ENCODE results near the gene KIF1A. TPM values are rescaled to one million over a fixed set of nuclear protein-coding genes. Genes with fewer than 3 reads are reported as not detected.
A peak's percentile ranks its signal among the peaks of the same experiment; 100 is the strongest.

KIF1A gene
- total RNA-seq, 1 experiment from 2014 or later = 298 TPM

GRCh38 chr2:240852671-240853314, 32.8 kb upstream of the KIF1A start:
- Mint-ChIP-seq H3K4me1 (ENCODE audit: low read depth, unreplicated experiment) (peaks cover 7% of the 10 kb centered on the region), H3K9me3 (ENCODE audit: low read depth, unreplicated experiment) (peaks cover 6% of the 10 kb centered on the region), H3K27ac (ENCODE audit: unreplicated experiment) (no peak overlapping the region), H3K4me3 (ENCODE audit: low read depth, unreplicated experiment) (no peak overlapping the region), H3K27me3 (ENCODE audit: unreplicated experiment) (peaks cover 29% of the 10 kb centered on the region), H3K36me3 (ENCODE audit: insufficient read depth, unreplicated experiment) (peaks cover 7% of the 10 kb centered on the region)
- TF ChIP-seq CTCF (IDR thresholded peaks at IDR 0.05; ENCODE audit: unreplicated experiment) = no peak
- CTCF ChIA-PET = no interaction called here
- no peak for DNase-seq
- intact Hi-C loops (cut with micrococcal nuclease; ENCODE audit: unreplicated experiment) = no loop called here
- BruUV-seq (replicated peaks) = no TSS peak

GRCh38 chr2:240851078-240851991, 31.3 kb upstream of the KIF1A start:
- no TSS peak for BruUV-seq (replicated peaks)
- peaks cover 7% of the 10 kb centered on the region for H3K4me1 Mint-ChIP-seq (ENCODE audit: low read depth, unreplicated experiment)
- intact Hi-C loops (cut with micrococcal nuclease; ENCODE audit: unreplicated experiment) = loop anchor here (1.0 to 2.0 kb wide), 2 partner anchors 139 to 212 kb away; no protein-coding TSS in a partner anchor
- H3K36me3 Mint-ChIP-seq (ENCODE audit: insufficient read depth, unreplicated experiment) = peaks cover 7% of the 10 kb centered on the region
- CTCF ChIA-PET = interaction anchor here (0.6 to 1.6 kb wide), 7 partner anchors 10 to 881 kb away, joined by 3 to 5 read pairs (median 3); no protein-coding TSS in a partner anchor
- peak; percentile 98 for TF ChIP-seq CTCF (IDR thresholded peaks at IDR 0.05; ENCODE audit: unreplicated experiment)
- H3K27ac Mint-ChIP-seq (ENCODE audit: unreplicated experiment) = no peak overlapping the region
- H3K4me3 Mint-ChIP-seq (ENCODE audit: low read depth, unreplicated experiment) = no peak overlapping the region
- H3K9me3 Mint-ChIP-seq (ENCODE audit: low read depth, unreplicated experiment) = peaks cover 7% of the 10 kb centered on the region
- H3K27me3 Mint-ChIP-seq (ENCODE audit: unreplicated experiment) = peaks cover 37% of the 10 kb centered on the region
- DNase-seq = peak; percentile 92

- no peak for TF ChIP-seq CTCF (IDR thresholded peaks at IDR 0.05; ENCODE audit: unreplicated experiment)
- BruUV-seq (replicated peaks) = no TSS peak
- peaks cover 7% of the 10 kb centered on the region for H3K9me3 Mint-ChIP-seq (ENCODE audit: low read depth, unreplicated experiment)
- DNase-seq = no peak
- H3K27me3 Mint-ChIP-seq (ENCODE audit: unreplicated experiment) = peaks cover 43% of the 10 kb centered on the region
- peaks cover 7% of the 10 kb centered on the region for H3K36me3 Mint-ChIP-seq (ENCODE audit: insufficient read depth, unreplicated experiment)
- H3K4me1 Mint-ChIP-seq (ENCODE audit: low read depth, unreplicated experiment) = peaks cover 7% of the 10 kb centered on the region
- no peak overlapping the region for H3K4me3 Mint-ChIP-seq (ENCODE audit: low read depth, unreplicated experiment)
- no peak overlapping the region for H3K27ac Mint-ChIP-seq (ENCODE audit: unreplicated experiment)
- CTCF ChIA-PET = interaction anchor here (0.6 to 1.6 kb wide), 6 partner anchors 10 to 541 kb away, joined by 3 to 5 read pairs (median 4); no protein-coding TSS in a partner anchor
- intact Hi-C loops (cut with micrococcal nuclease; ENCODE audit: unreplicated experiment) = loop anchor here (1.0 to 2.0 kb wide), 2 partner anchors 140 to 213 kb away; no protein-coding TSS in a partner anchor
Measured at GRCh38 chr2:240850756-240851077, 30.7 kb upstream of the KIF1A start.

GRCh38 chr2:240850026-240850425, 30.0 kb upstream of the KIF1A start:
- H3K27ac Mint-ChIP-seq (ENCODE audit: unreplicated experiment) = no peak overlapping the region
- CTCF ChIA-PET = interaction anchor here (0.7 kb wide), 1 partner anchor 9 kb away, joined by 3 read pairs; no protein-coding TSS in a partner anchor

More at GRCh38 chr2:240850026-240850425, 30.0 kb upstream of the KIF1A start:
- TF ChIP-seq CTCF (IDR thresholded peaks at IDR 0.05; ENCODE audit: unreplicated experiment) = no peak
- Mint-ChIP-seq H3K4me3 (ENCODE audit: low read depth, unreplicated experiment) (no peak overlapping the region), H3K9me3 (ENCODE audit: low read depth, unreplicated experiment) (peaks cover 9% of the 10 kb centered on the region), H3K4me1 (ENCODE audit: low read depth, unreplicated experiment) (peaks cover 7% of the 10 kb centered on the region), H3K27me3 (ENCODE audit: unreplicated experiment) (peaks cover 50% of the 10 kb centered on the region), H3K36me3 (ENCODE audit: insufficient read depth, unreplicated experiment) (peaks cover 7% of the 10 kb centered on the region)
- BruUV-seq (replicated peaks) = no TSS peak
- no peak for DNase-seq
- intact Hi-C loops (cut with micrococcal nuclease; ENCODE audit: unreplicated experiment) = loop anchor here (2.0 kb wide), 1 partner anchor 141 kb away; no protein-coding TSS in a partner anchor
